Natural killer cell (primary cell): ENCODE data around the gene A4GALT. TPM values are rescaled to one million over a fixed set of nuclear protein-coding genes. Genes with fewer than 3 reads are reported as not detected.

Source experiments
- ATAC-seq, 3 donors: fragments of 150-1000 bp in 2 of 3; fragments of 200-7000 bp in 1 of 3; cut with Tn5 transposase; 1 replicate in 1 of 3; 2 replicates in 2 of 3; pipeline ENCODE4 v1.10.0; 2021; ENCODE audit warnings: mild to moderate bottlenecking in 2 of 3, moderate library complexity in 2 of 3
- DNase-seq, 2 donors: peaks; one replicate each; pipeline versions ENCODE4 v3.0.0 to v3.0.0-alpha.2; 2013 to 2021; ENCODE audit warnings: mixed read lengths in 1 of 2
- H3K27ac ChIP-seq: one replicate; pipeline ENCODE4 v1.5.1; 2013; ENCODE audit warnings: mild to moderate bottlenecking, low read length
- H3K27me3 ChIP-seq: one replicate; pipeline ENCODE4 v1.6.1; 2013; ENCODE audit warnings: low read length; ENCODE audit not compliant: control insufficient read depth, insufficient read depth
- H3K36me3 ChIP-seq: one replicate; pipeline ENCODE4 v1.6.1; 2013; ENCODE audit warnings: low read length; ENCODE audit not compliant: control insufficient read depth, insufficient read depth
- H3K4me1 ChIP-seq: one replicate; pipeline ENCODE4 v1.6.1; 2013; ENCODE audit warnings: low read length; ENCODE audit not compliant: control insufficient read depth, insufficient read depth
- H3K4me3 ChIP-seq: one replicate; pipeline ENCODE4 v1.5.1; 2013; ENCODE audit warnings: low read length
- H3K9me3 ChIP-seq: one replicate; pipeline ENCODE4 v1.6.1; 2013; ENCODE audit warnings: low read length; ENCODE audit not compliant: control insufficient read depth, insufficient read depth
- H3K27ac Mint-ChIP-seq, 2 donors: one replicate each; pipeline ENCODE4 v1.8.0; 2022; ENCODE audit warnings: mild to moderate bottlenecking in 2 of 2, mixed read lengths in 2 of 2, moderate library complexity in 1 of 2
- H3K27me3 Mint-ChIP-seq, 2 donors: one replicate each; pipeline ENCODE4 v1.8.0; 2022; ENCODE audit warnings: low read depth in 2 of 2, mixed read lengths in 2 of 2
- H3K36me3 Mint-ChIP-seq: one replicate; pipeline ENCODE4 v1.8.0; 2022; ENCODE audit warnings: mixed read lengths
- H3K4me1 Mint-ChIP-seq, 2 donors: one replicate each; pipeline ENCODE4 v1.8.0; 2022; ENCODE audit warnings: mixed read lengths in 2 of 2
- H3K4me3 Mint-ChIP-seq: one replicate; pipeline ENCODE4 v1.8.0; 2022; ENCODE audit warnings: mild to moderate bottlenecking, moderate library complexity, mixed read lengths
- H3K9me3 Mint-ChIP-seq, 2 donors: one replicate each; pipeline ENCODE4 v1.8.0; 2022; ENCODE audit warnings: mixed read lengths in 2 of 2
- CTCF ChIP-seq: fragments of 200-600 bp; IDR thresholded peaks from one replicate; pipeline ENCODE4 v1.8.0; 2022; ENCODE audit warnings: antibody characterized with exemption
- WGBS: methylation state at CpG from one replicate; pipeline ENCODE4 v1.1.7; 2013; ENCODE audit warnings: missing lambda C conversion rate; ENCODE audit not compliant: insufficient coverage; 5-methylcytosine and 5-hydroxymethylcytosine counted together
- intact Hi-C: fragments of 100-400 bp; cut with micrococcal nuclease; formaldehyde crosslinking; loops from one replicate; pipeline ENCODE4 v1.14.2; 2022
- total RNA-seq, 4 donors: library from RNA; stranded (reverse); fragments of 120-200 nt in 1 of 4; gene quantifications; one replicate each; pipeline versions ENCODE4 v1.2.3 to v1.2.4, GENCODE V29; 2013 to 2022

The A4GALT gene
- total RNA-seq, 3 donors from 2014 or later (not counting 1 experiment from before 2014, with no cell fraction given) = 0.26 TPM; not detected in 2

GRCh38 chr22:42769238-42769573, 48.5 kb upstream of the A4GALT start:
- no peaks in the 10 kb centered on the region for H3K36me3 ChIP-seq
- H3K36me3 Mint-ChIP-seq = no peaks in the 10 kb centered on the region
- H3K4me1 Mint-ChIP-seq = no peaks in the 10 kb centered on the region
- H3K4me1 ChIP-seq = peaks cover 15% of the 10 kb centered on the region
- no peak overlapping the region for H3K27ac Mint-ChIP-seq
- H3K4me3 ChIP-seq = no peak overlapping the region
- no peak overlapping the region for H3K27ac ChIP-seq
- intact Hi-C loops = no loop called here
- no peaks in the 10 kb centered on the region for H3K9me3 ChIP-seq
- no peak for ATAC-seq
- no peak for TF ChIP-seq CTCF
- H3K9me3 Mint-ChIP-seq = no peaks in the 10 kb centered on the region
- no peak for DNase-seq
- no peaks in the 10 kb centered on the region for H3K27me3 Mint-ChIP-seq
- H3K4me3 Mint-ChIP-seq = no peak overlapping the region
- WGBS = 78% methylated on average over 11 of the region's 11 CpGs
- H3K27me3 ChIP-seq = no peaks in the 10 kb centered on the region

- no peaks in the 10 kb centered on the region for H3K36me3 Mint-ChIP-seq
- no peaks in the 10 kb centered on the region for H3K9me3 Mint-ChIP-seq
- H3K27me3 ChIP-seq = no peaks in the 10 kb centered on the region
- H3K4me3 Mint-ChIP-seq = no peak overlapping the region
- peaks cover 15% of the 10 kb centered on the region for H3K4me1 ChIP-seq
- ATAC-seq = no peak
- no peak overlapping the region for H3K27ac Mint-ChIP-seq
- H3K4me1 Mint-ChIP-seq = no peaks in the 10 kb centered on the region
- H3K9me3 ChIP-seq = no peaks in the 10 kb centered on the region
- no peak overlapping the region for H3K27ac ChIP-seq
- 91% methylated on average over 22 of the region's 22 CpGs for WGBS
- no peaks in the 10 kb centered on the region for H3K27me3 Mint-ChIP-seq
- H3K4me3 ChIP-seq = no peak overlapping the region
- TF ChIP-seq CTCF = no peak
- intact Hi-C loops = no loop called here
- DNase-seq = no peak
- no peaks in the 10 kb centered on the region for H3K36me3 ChIP-seq
Measured at GRCh38 chr22:42768385-42769035, 47.8 kb upstream of the A4GALT start.

GRCh38 chr22:42766860-42767259, 46.2 kb upstream of the A4GALT start:
- Histone ChIP-seq H3K27ac (no peak overlapping the region), H3K4me1 (peaks cover 12% of the 10 kb centered on the region), H3K4me3 (no peak overlapping the region), H3K36me3 (no peaks in the 10 kb centered on the region), H3K27me3 (no peaks in the 10 kb centered on the region), H3K9me3 (no peaks in the 10 kb centered on the region)
- no peak for TF ChIP-seq CTCF
- Mint-ChIP-seq H3K4me1 (no peaks in the 10 kb centered on the region), H3K4me3 (no peak overlapping the region), H3K9me3 (no peaks in the 10 kb centered on the region), H3K27ac (no peak overlapping the region), H3K27me3 (no peaks in the 10 kb centered on the region), H3K36me3 (no peaks in the 10 kb centered on the region)
- DNase-seq = no peak
- 35% methylated on average over 7 of the region's 8 CpGs for WGBS
- intact Hi-C loops = no loop called here
- no peak for ATAC-seq

GRCh38 chr22:42764895-42765363, 44.3 kb upstream of the A4GALT start:
- no peak for DNase-seq

More at GRCh38 chr22:42764895-42765363, 44.3 kb upstream of the A4GALT start:
- no peak overlapping the region for H3K4me3 Mint-ChIP-seq
- no peaks in the 10 kb centered on the region for H3K36me3 Mint-ChIP-seq
- no peak overlapping the region for H3K27ac ChIP-seq
- H3K27me3 Mint-ChIP-seq = no peaks in the 10 kb centered on the region
- WGBS = 78% methylated on average over 11 of the region's 11 CpGs
- TF ChIP-seq CTCF = no peak
- no peak for ATAC-seq
- intact Hi-C loops = no loop called here
- no peaks in the 10 kb centered on the region for H3K36me3 ChIP-seq
- no peak overlapping the region for H3K27ac Mint-ChIP-seq
- H3K9me3 Mint-ChIP-seq = no peaks in the 10 kb centered on the region
- H3K4me1 ChIP-seq = peaks cover 8% of the 10 kb centered on the region
- no peaks in the 10 kb centered on the region for H3K27me3 ChIP-seq
- H3K4me1 Mint-ChIP-seq = no peaks in the 10 kb centered on the region
- no peaks in the 10 kb centered on the region for H3K9me3 ChIP-seq
- H3K4me3 ChIP-seq = no peak overlapping the region
